Measurements from ENCODE around the gene USF1. TPM values are rescaled to one million over a fixed set of nuclear protein-coding genes. Genes with fewer than 3 reads are reported as not detected.

The USF1 gene
- polyA plus RNA-seq, 3 donors, result 6.3 to 335 (median 25.5) TPM

- peak overlapping the region in 6 of 7 donors; percentile 75 to 95 (median 89) for H3K27ac Mint-ChIP-seq
- intact Hi-C loops (cut with micrococcal nuclease), result no loop called here
- no peak overlapping the region for H3K9ac ChIP-seq (ENCODE audit: insufficient read depth, low read length, poor library complexity, severe bottlenecking)
- H3K27me3 Mint-ChIP-seq (ENCODE audit: low read depth in 3 of 3), result peaks cover 0 to 3% (median 1%) of the 10 kb centered on the region in 3 donors
- H3K4me2 ChIP-seq (replicated peaks; ENCODE audit: extremely low read depth, low read length, poor library complexity, severe bottlenecking), result no peak overlapping the region
- H3K79me2 ChIP-seq (ENCODE audit: insufficient read depth, low read length), result no peaks in the 10 kb centered on the region
- H3K4me1 Mint-ChIP-seq, result peaks cover 59% of the 10 kb centered on the region
- no peaks in the 10 kb centered on the region for H3K9me3 Mint-ChIP-seq
- TF ChIP-seq CTCF (IDR thresholded peaks at IDR 0.05), result no peak
- no peaks in the 10 kb centered on the region for H3K27me3 ChIP-seq (ENCODE audit: control insufficient read depth in 2 of 2, insufficient read depth in 2 of 2, low read length in 2 of 2)
- no peak overlapping the region for H3K4me3 ChIP-seq (replicated peaks in 1 of 3; ENCODE audit: low read depth in 2 of 3, low read length in 3 of 3)
- WGBS (ENCODE audit: insufficient coverage), result 100% methylated on average over 2 of the region's 5 CpGs
- DNase-seq, result no peak
- no peak overlapping the region for H2AFZ ChIP-seq (ENCODE audit: insufficient read depth, low read depth, low read length, poor library complexity, severe bottlenecking)
- H3K4me1 ChIP-seq (ENCODE audit: control insufficient read depth in 1 of 2, insufficient read depth in 2 of 2, low read length in 2 of 2), result peaks cover 43 to 55% of the 10 kb centered on the region in 2 donors
- no peak overlapping the region for H3K4me3 Mint-ChIP-seq
- H3K36me3 Mint-ChIP-seq, result peaks cover 7 to 12% of the 10 kb centered on the region in 2 donors
- peak overlapping the region in 1 of 2 donors; percentile 4 for H3K27ac ChIP-seq (ENCODE audit: low read depth in 1 of 2, low read length in 2 of 2)
- no peaks in the 10 kb centered on the region for H3K36me3 ChIP-seq (replicated peaks in 1 of 2; ENCODE audit: control insufficient read depth in 1 of 2, insufficient read depth in 2 of 2, low read length in 2 of 2)
- H3K9me3 ChIP-seq (replicated peaks in 1 of 2; ENCODE audit: control insufficient read depth in 1 of 2, insufficient read depth in 1 of 2, low read length in 2 of 2), result no peaks in the 10 kb centered on the region
- no peaks in the 10 kb centered on the region for H4K20me1 ChIP-seq (ENCODE audit: insufficient read depth, low read length)
Measured at GRCh38 chr1:161081519-161081918, 35.7 kb upstream of the USF1 start.

GRCh38 chr1:161080441-161081405, 34.9 kb upstream of the USF1 start:
- H3K9ac ChIP-seq (ENCODE audit: insufficient read depth, low read length, poor library complexity, severe bottlenecking), result no peak overlapping the region
- Mint-ChIP-seq H3K4me1 (peaks cover 57% of the 10 kb centered on the region), H3K27ac (peak overlapping the region; percentile 74 to 95 (median 87)), H3K36me3 (peaks cover 4 to 12% of the 10 kb centered on the region in 2 donors), H3K9me3 (no peaks in the 10 kb centered on the region), H3K27me3 (ENCODE audit: low read depth in 3 of 3) (peaks cover 0 to 3% (median 0%) of the 10 kb centered on the region in 3 donors), H3K4me3 (peak overlapping the region in 1 of 2 donors; percentile 31)
- no peaks in the 10 kb centered on the region for H4K20me1 ChIP-seq (ENCODE audit: insufficient read depth, low read length)
- no peak overlapping the region for H3K4me2 ChIP-seq (replicated peaks; ENCODE audit: extremely low read depth, low read length, poor library complexity, severe bottlenecking)
- no peaks in the 10 kb centered on the region for H3K27me3 ChIP-seq (ENCODE audit: control insufficient read depth in 2 of 2, insufficient read depth in 2 of 2, low read length in 2 of 2)
- H3K36me3 ChIP-seq (replicated peaks in 1 of 2; ENCODE audit: control insufficient read depth in 1 of 2, insufficient read depth in 2 of 2, low read length in 2 of 2), result no peaks in the 10 kb centered on the region
- H3K4me1 ChIP-seq (ENCODE audit: control insufficient read depth in 1 of 2, insufficient read depth in 2 of 2, low read length in 2 of 2), result peaks cover 43 to 55% of the 10 kb centered on the region in 2 donors
- DNase-seq, result peak in 2 of 3 donors; percentile 60 to 74
- WGBS (ENCODE audit: insufficient coverage), result 79% methylated on average over 5 of the region's 5 CpGs
- TF ChIP-seq CTCF (IDR thresholded peaks at IDR 0.05), result no peak
- no peak overlapping the region for H2AFZ ChIP-seq (ENCODE audit: insufficient read depth, low read depth, low read length, poor library complexity, severe bottlenecking)
- no peak overlapping the region for H3K4me3 ChIP-seq (replicated peaks in 1 of 3; ENCODE audit: low read depth in 2 of 3, low read length in 3 of 3)
- no peaks in the 10 kb centered on the region for H3K79me2 ChIP-seq (ENCODE audit: insufficient read depth, low read length)
- peak overlapping the region in 1 of 2 donors; percentile 4 for H3K27ac ChIP-seq (ENCODE audit: low read depth in 1 of 2, low read length in 2 of 2)
- intact Hi-C loops (cut with micrococcal nuclease), result no loop called here
- no peaks in the 10 kb centered on the region for H3K9me3 ChIP-seq (replicated peaks in 1 of 2; ENCODE audit: control insufficient read depth in 1 of 2, insufficient read depth in 1 of 2, low read length in 2 of 2)
